Measurements from ENCODE around the gene HDAC1. TPM values are rescaled to one million over a fixed set of nuclear protein-coding genes. Genes with fewer than 3 reads are reported as not detected.

The HDAC1 gene
- total RNA-seq, 2 experiments from 2014 or later = 259 to 263 TPM

GRCh38 chr1:32247983-32248889 is 43.6 kb upstream of the HDAC1 start:
- TF ChIP-seq CTCF (conservative IDR thresholded peaks at IDR 0.05; ENCODE audit: low read length) (peak; percentile 93), EZH2phosphoT487 (IDR thresholded peaks at IDR 0.05; ENCODE audit: borderline replicate concordance, low read depth, low read length) (no peak)
- peak; percentile 89 for DNase-seq (ENCODE audit: low spot score)
- intact Hi-C loops (cut with micrococcal nuclease; ENCODE audit: unreplicated experiment) = loop anchor here (2.0 kb wide), 1 partner anchor 33 kb away; no protein-coding TSS in a partner anchor
- peaks cover 80% of the 10 kb centered on the region for H3K4me1 ChIP-seq (ENCODE audit: insufficient read depth, low read length, poor library complexity, severe bottlenecking)
- no peaks in the 10 kb centered on the region for H3K9me3 ChIP-seq (ENCODE audit: low read length)
- peaks cover 17% of the 10 kb centered on the region; the same call in 1 of the 2 replicates for H3K79me2 ChIP-seq (ENCODE audit: insufficient read depth, low read depth, low read length)
- H3K36me3 ChIP-seq (ENCODE audit: insufficient read depth, low read length) = no peaks in the 10 kb centered on the region
- H3K27ac ChIP-seq (ENCODE audit: low read depth, low read length, poor library complexity, severe bottlenecking) = peak overlapping the region; percentile 99
- H3K4me3 ChIP-seq (ENCODE audit: low read depth, low read length, poor library complexity, severe bottlenecking) = peak overlapping the region; percentile 43
- ChIA-PET POLR2A (interaction anchor here (0.6 to 9.6 kb wide), 12 partner anchors 12 to 375 kb away, joined by 3 to 79 read pairs (median 4); partner anchors contain the start of genes HDAC1 and TXLNA), CTCF (ENCODE audit: unreplicated experiment) (interaction anchor here (0.6 to 1.3 kb wide), 4 partner anchors 29 to 146 kb away, joined by 3 to 4 read pairs (median 4); partner anchors contain the start of genes BSDC1 and CCDC28B)
- H2AFZ ChIP-seq (ENCODE audit: low read length) = peak overlapping the region; percentile 78
- H3K4me2 ChIP-seq (ENCODE audit: low read length) = peak overlapping the region; percentile 83
- BruUV-seq (replicated peaks) = no TSS peak
- no peaks in the 10 kb centered on the region for H3K9me2 ChIP-seq (ENCODE audit: insufficient read depth, low read length)
- no peaks in the 10 kb centered on the region for H4K20me1 ChIP-seq (ENCODE audit: insufficient read depth, low read length)

- no peaks in the 10 kb centered on the region for H3K9me3 ChIP-seq (ENCODE audit: low read length)
- intact Hi-C loops (cut with micrococcal nuclease; ENCODE audit: unreplicated experiment) = loop anchor here (1.0 to 2.0 kb wide), 5 partner anchors 15 to 66 kb away; partner anchors contain the start of genes EIF3I, HDAC1 and TMEM234
- peak overlapping the region; percentile 99 for H3K27ac ChIP-seq (ENCODE audit: low read depth, low read length, poor library complexity, severe bottlenecking)
- H2AFZ ChIP-seq (ENCODE audit: low read length) = no peak overlapping the region; the same call in 1 of the 2 replicates
- H3K79me2 ChIP-seq (ENCODE audit: insufficient read depth, low read depth, low read length) = peaks cover 32% of the 10 kb centered on the region; the same call in 1 of the 2 replicates
- peak; percentile 98 for DNase-seq (ENCODE audit: low spot score)
- no peaks in the 10 kb centered on the region for H3K36me3 ChIP-seq (ENCODE audit: insufficient read depth, low read length)
- H4K20me1 ChIP-seq (ENCODE audit: insufficient read depth, low read length) = no peaks in the 10 kb centered on the region
- H3K9me2 ChIP-seq (ENCODE audit: insufficient read depth, low read length) = no peaks in the 10 kb centered on the region
- TF ChIP-seq CTCF (conservative IDR thresholded peaks at IDR 0.05; ENCODE audit: low read length) (no peak), EZH2phosphoT487 (IDR thresholded peaks at IDR 0.05; ENCODE audit: borderline replicate concordance, low read depth, low read length) (no peak)
- ChIA-PET POLR2A (interaction anchor here (0.5 to 9.6 kb wide), 16 partner anchors 10 to 428 kb away, joined by 3 to 79 read pairs (median 5); partner anchors contain the start of gene HDAC1), CTCF (ENCODE audit: unreplicated experiment) (interaction anchor here (0.8 to 1.6 kb wide), 7 partner anchors 9 to 95 kb away, joined by 3 to 9 read pairs (median 4); no protein-coding TSS in a partner anchor)
- peak overlapping the region; percentile 83 for H3K4me2 ChIP-seq (ENCODE audit: low read length)
- H3K4me1 ChIP-seq (ENCODE audit: insufficient read depth, low read length, poor library complexity, severe bottlenecking) = peaks cover 97% of the 10 kb centered on the region
- BruUV-seq (replicated peaks) = no TSS peak
- H3K4me3 ChIP-seq (ENCODE audit: low read depth, low read length, poor library complexity, severe bottlenecking) = peak overlapping the region; percentile 69
Measured at GRCh38 chr1:32249831-32250525, 41.9 kb upstream of the HDAC1 start.
